Activated B cell treated with CpG ODN at 0.5 μM for 24 hours (primary cell): ENCODE results near the gene PRAC1. TPM values are rescaled to one million over a fixed set of nuclear protein-coding genes. Genes with fewer than 3 reads are reported as not detected.

Experiments used
- ATAC-seq: fragments of 200-7000 bp; cut with Tn5 transposase; one replicate; pipeline ENCODE4 v1.10.0; 2021; ENCODE audit warnings: low read depth, mild to moderate bottlenecking, moderate library complexity
- CTCF ChIA-PET: fragments of 350-600 bp; sonication (Branson Sonifier 250); formaldehyde crosslinking; loops from one replicate; lab custom pipeline; 2021; ENCODE audit warnings: antibody characterized with exemption; lab: Charles Lee
- POLR2A ChIA-PET: fragments of 350-600 bp; sonication (Branson Sonifier 250); formaldehyde crosslinking; loops from one replicate; lab custom pipeline; 2021; ENCODE audit warnings: antibody characterized with exemption; lab: Charles Lee
- DNase-seq: peaks from one replicate; pipeline ENCODE4 v3.0.0; 2022
- H3K27ac Mint-ChIP-seq: one replicate; pipeline ENCODE4 v1.8.0; 2020; ENCODE audit warnings: mixed read lengths
- H3K27me3 Mint-ChIP-seq: one replicate; pipeline ENCODE4 v1.8.0; 2021; ENCODE audit warnings: mixed read lengths
- H3K36me3 Mint-ChIP-seq: one replicate; pipeline ENCODE4 v1.8.0; 2021; ENCODE audit warnings: low read depth, mixed read lengths
- H3K4me1 Mint-ChIP-seq: one replicate; pipeline ENCODE4 v1.8.0; 2021; ENCODE audit warnings: mixed read lengths
- H3K4me3 Mint-ChIP-seq: one replicate; pipeline ENCODE4 v1.8.0; 2020; ENCODE audit warnings: mild to moderate bottlenecking, mixed read lengths
- H3K9me3 Mint-ChIP-seq: one replicate; pipeline ENCODE4 v1.8.0; 2020; ENCODE audit warnings: mixed read lengths
- CTCF ChIP-seq: fragments of 200-600 bp; IDR thresholded peaks from one replicate; pipeline ENCODE4 v1.8.0; 2022; ENCODE audit warnings: antibody characterized with exemption, mild to moderate bottlenecking
- intact Hi-C: fragments of 100-400 bp; cut with micrococcal nuclease; formaldehyde crosslinking; loops from one replicate; pipeline ENCODE4 v1.15.1; 2024
- total RNA-seq: library from RNA; stranded (reverse); gene quantifications from 2 replicates; pipeline ENCODE4 v1.2.3, GENCODE V29; 2022

The PRAC1 gene
- total RNA-seq, 1 donor from 2014 or later, result not detected

GRCh38 chr17:48730240-48730550 lies 7.9 kb upstream of the PRAC1 start:
- H3K9me3 Mint-ChIP-seq, result no peaks in the 10 kb centered on the region
- H3K27ac Mint-ChIP-seq, result no peak overlapping the region
- ChIA-PET POLR2A (no interaction called here), CTCF (no interaction called here)
- H3K4me3 Mint-ChIP-seq, result no peak overlapping the region
- intact Hi-C loops, result no loop called here
- no peak for TF ChIP-seq CTCF
- H3K27me3 Mint-ChIP-seq, result peaks cover 80% of the 10 kb centered on the region
- ATAC-seq (no peak), DNase-seq (no peak)
- H3K36me3 Mint-ChIP-seq, result no peaks in the 10 kb centered on the region
- peaks cover 29% of the 10 kb centered on the region for H3K4me1 Mint-ChIP-seq

- DNase-seq (no peak), ATAC-seq (no peak)
- H3K27ac Mint-ChIP-seq, result no peak overlapping the region
- intact Hi-C loops, result no loop called here
- H3K4me3 Mint-ChIP-seq, result no peak overlapping the region
- no peaks in the 10 kb centered on the region for H3K9me3 Mint-ChIP-seq
- peaks cover 82% of the 10 kb centered on the region for H3K27me3 Mint-ChIP-seq
- ChIA-PET POLR2A (no interaction called here), CTCF (no interaction called here)
- no peaks in the 10 kb centered on the region for H3K36me3 Mint-ChIP-seq
- TF ChIP-seq CTCF, result no peak
- H3K4me1 Mint-ChIP-seq, result peaks cover 34% of the 10 kb centered on the region
These were observed 7.3 kb upstream of the PRAC1 start for GRCh38 chr17:48729335-48730239.

GRCh38 chr17:48728232-48729231 lies 6.2 kb upstream of the PRAC1 start, which contains the start of gene HOXB13:
HOXB13 (minus strand) TSS chr17:48728750; CDS start chr17:48728593, 157 bp downstream.
- no peak for ATAC-seq

GRCh38 chr17:48727415-48728175 lies 5.3 kb upstream of the PRAC1 start:
- no peak for TF ChIP-seq CTCF
- no peaks in the 10 kb centered on the region for H3K36me3 Mint-ChIP-seq
- ATAC-seq, result no peak
- H3K9me3 Mint-ChIP-seq, result no peaks in the 10 kb centered on the region
- peaks cover 80% of the 10 kb centered on the region for H3K27me3 Mint-ChIP-seq
- DNase-seq, result no peak
- CTCF ChIA-PET, result no interaction called here
- POLR2A ChIA-PET, result no interaction called here
- H3K4me1 Mint-ChIP-seq, result peaks cover 39% of the 10 kb centered on the region
- no peak overlapping the region for H3K4me3 Mint-ChIP-seq
- intact Hi-C loops, result no loop called here
- no peak overlapping the region for H3K27ac Mint-ChIP-seq

More at GRCh38 chr17:48728232-48729231, 6.2 kb upstream of the PRAC1 start, which contains the start of gene HOXB13:
- H3K27me3 Mint-ChIP-seq, result peaks cover 82% of the 10 kb centered on the region
- peaks cover 41% of the 10 kb centered on the region for H3K4me1 Mint-ChIP-seq
- DNase-seq, result no peak
- CTCF ChIA-PET, result no interaction called here
- H3K36me3 Mint-ChIP-seq, result no peaks in the 10 kb centered on the region
- peak within 1 kb of the TSS; percentile 8 for H3K4me3 Mint-ChIP-seq
- no peak for TF ChIP-seq CTCF
- intact Hi-C loops, result no loop called here
- POLR2A ChIA-PET, result interaction anchor here (0.7 kb wide), 1 partner anchor 98 kb away, joined by 4 read pairs; no protein-coding TSS in a partner anchor
- H3K27ac Mint-ChIP-seq, result no peak within 1 kb of the TSS
- no peaks in the 10 kb centered on the region for H3K9me3 Mint-ChIP-seq
